GM12878 (cell line): ENCODE data around the gene PDE6D. TPM values are rescaled to one million over a fixed set of nuclear protein-coding genes. Genes with fewer than 3 reads are reported as not detected.

ENCODE experiments used
- CTCF ChIP-seq, 3 experiments: IDR thresholded peaks in 2 of 3; conservative IDR thresholded peaks in 1 of 3; 2 replicates each; pipeline ENCODE4 v1.5.1; 2011; ENCODE audit warnings: low read depth in 3 of 3, low read length in 3 of 3, mild to moderate bottlenecking in 3 of 3, control low read depth in 2 of 3, moderate library complexity in 2 of 3, inconsistent platforms in 1 of 3, mixed read lengths in 1 of 3; ENCODE audit not compliant: control insufficient read depth in 2 of 3, insufficient read depth in 1 of 3; ENCODE audit errors: extremely low read depth in 1 of 3
- IKZF1 ChIP-seq: fragments of 450-650 bp; conservative IDR thresholded peaks from 2 replicates; pipeline ENCODE4 v1.6.1; 2017; ENCODE audit warnings: antibody characterized with exemption, mild to moderate bottlenecking
- MEF2A ChIP-seq: IDR thresholded peaks from 2 replicates; pipeline ENCODE4 v1.6.1; 2011; ENCODE audit warnings: low read depth, mild to moderate bottlenecking, low read length, moderate library complexity; ENCODE audit not compliant: insufficient read depth
- MLLT1 ChIP-seq: fragments of 450-650 bp; IDR thresholded peaks from 2 replicates; pipeline ENCODE4 v1.6.1; 2016; ENCODE audit warnings: mild to moderate bottlenecking
- MTA3 ChIP-seq: IDR thresholded peaks from 2 replicates; pipeline ENCODE4 v1.6.1; 2012; ENCODE audit warnings: low read length, inconsistent platforms, borderline replicate concordance
- POLR2A ChIP-seq: IDR thresholded peaks from 2 replicates; pipeline ENCODE4 v1.6.1; 2011; ENCODE audit warnings: low read depth, mild to moderate bottlenecking, low read length
- SMAD1 ChIP-seq: fragments of 450-650 bp; IDR thresholded peaks from 2 replicates; pipeline ENCODE4 v1.6.1; 2018; ENCODE audit warnings: mild to moderate bottlenecking, low read depth; ENCODE audit not compliant: partially characterized antibody
- SREBF2 ChIP-seq: IDR thresholded peaks from 2 replicates; pipeline ENCODE4 v1.6.1; 2012; ENCODE audit warnings: mild to moderate bottlenecking, low read length
- SUZ12 ChIP-seq: fragments of 200-600 bp; sonication (generic); IDR thresholded peaks from one replicate; pipeline ENCODE4 v1.6.1; 2018; ENCODE audit warnings: antibody characterized with exemption, mild to moderate bottlenecking; ENCODE audit not compliant: unreplicated experiment
- TARDBP ChIP-seq: IDR thresholded peaks from 2 replicates; pipeline ENCODE4 v1.6.1; 2016; ENCODE audit warnings: borderline replicate concordance
- TCF3 ChIP-seq: IDR thresholded peaks from 2 replicates; pipeline ENCODE4 v1.6.1; 2012; ENCODE audit warnings: low read depth, mild to moderate bottlenecking, low read length, borderline replicate concordance; ENCODE audit not compliant: insufficient read depth
- TCF7 ChIP-seq: IDR thresholded peaks from 2 replicates; pipeline ENCODE4 v1.6.1; 2014; ENCODE audit warnings: antibody characterized with exemption, borderline replicate concordance
- polyA plus RNA-seq, 11 experiments: library from polyadenylated mRNA; depleted of rRNA in 4 of 11; unstranded in 6 of 11; stranded (reverse) in 5 of 11; fragments of >200 nt; fragmentation: Nextera tagmentation in 4 of 11; fragmentation: Illumina TruSeq in 1 of 11; extraction: Ambion mirVana in 4 of 11; extraction: Trizol in 1 of 11; gene quantifications; 1 replicate in 1 of 11; 2 replicates in 10 of 11; pipeline versions ENCODE4 v1.2.1 to v1.2.3, GENCODE V29; 2011 to 2016; ENCODE audit warnings: inconsistent platforms in 2 of 11, missing spikeins in 2 of 11, low read depth in 1 of 11
- total RNA-seq, 4 experiments: library from RNA; depleted of rRNA in 3 of 4; stranded (reverse); fragments of >200 nt in 3 of 4; fragmentation: Illumina TruSeq in 1 of 4; extraction: Trizol in 1 of 4; gene quantifications; 2 replicates each; pipeline versions ENCODE4 v1.2.1 to v1.2.3, GENCODE V29; 2013 to 2021
- TF ChIP-seq, protein P1 (sequence below): fragments of 450-650 bp; IDR thresholded peaks from 2 replicates; pipeline ENCODE4 v1.6.1; 2014; ENCODE audit warnings: mild to moderate bottlenecking
- TF ChIP-seq, protein P2 (sequence below): IDR thresholded peaks from 2 replicates; pipeline ENCODE4 v1.6.1; 2011; ENCODE audit warnings: borderline replicate concordance, low read depth, mild to moderate bottlenecking, moderate library complexity, low read length; ENCODE audit not compliant: insufficient read depth, poor library complexity, severe bottlenecking
- TF ChIP-seq, protein P3 (sequence below): fragments of 450-650 bp; IDR thresholded peaks from 2 replicates; pipeline ENCODE4 v1.6.1; 2018; ENCODE audit warnings: borderline replicate concordance, mild to moderate bottlenecking; ENCODE audit not compliant: partially characterized antibody
- TF ChIP-seq, protein P4 (sequence below): fragments of 450-650 bp; IDR thresholded peaks from 2 replicates; pipeline ENCODE4 v1.6.1; 2017; ENCODE audit warnings: antibody characterized with exemption, mild to moderate bottlenecking, moderate library complexity

The PDE6D gene
- total and polyA plus RNA-seq, 10 of the 15 experiments (the other 5 are each of a cell fraction or from before 2014, with no cell fraction given) = 8.2 to 69.4 (median 56.2) TPM

DNA sequence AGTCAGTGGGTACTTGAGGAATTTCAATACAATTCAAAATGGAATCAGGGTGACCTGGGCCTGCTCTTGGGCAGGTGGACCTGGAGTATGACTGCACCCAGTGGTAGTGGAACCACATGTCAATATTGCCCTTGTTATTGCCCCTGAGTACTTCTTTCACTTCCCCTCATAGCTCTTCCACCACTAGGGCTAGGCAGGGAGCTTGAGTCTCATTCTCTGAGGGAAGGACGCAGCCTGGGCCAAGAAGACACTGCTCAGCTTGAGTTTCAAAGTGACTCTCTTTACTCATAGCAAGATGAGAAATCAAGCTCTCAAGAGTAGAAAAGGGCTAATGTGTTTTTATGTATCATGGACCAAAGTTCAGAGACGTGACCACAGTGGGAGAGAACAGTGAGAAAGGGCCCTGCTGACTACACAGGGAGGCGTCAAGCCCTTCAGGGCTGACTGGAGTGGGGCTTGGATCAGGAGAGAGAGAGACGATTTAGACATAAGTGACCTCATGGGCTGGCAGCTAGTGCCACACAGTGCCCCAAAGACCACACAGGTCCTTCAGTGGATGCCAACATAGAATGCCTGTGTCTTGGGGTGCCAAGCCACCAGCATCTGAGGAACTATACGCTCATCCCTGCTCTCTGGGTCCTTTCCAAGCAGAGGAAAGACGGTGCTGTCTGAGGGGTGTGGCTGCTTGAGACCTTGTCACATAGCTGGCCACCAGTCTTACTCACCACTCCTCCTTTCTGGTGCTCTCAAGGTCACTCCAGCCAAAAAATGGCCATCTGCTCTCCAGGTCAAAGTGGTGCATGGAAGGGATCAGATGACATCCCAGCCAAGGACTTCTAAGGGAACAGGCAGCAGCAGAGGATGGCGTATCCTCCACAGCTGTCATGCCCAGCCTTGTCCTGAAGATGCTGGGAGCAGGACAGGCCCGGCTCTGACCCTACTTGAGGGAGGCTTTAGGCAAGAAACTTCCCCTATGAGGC, 59.8 kb downstream of the PDE6D start (continued):
- no peak for TF ChIP-seq TCF3
- TF ChIP-seq TARDBP = no peak
- no peak for TF ChIP-seq SUZ12
- TF ChIP-seq SMAD1 = no peak
- TF ChIP-seq TCF7 = no peak
- TF ChIP-seq, protein P1, sequence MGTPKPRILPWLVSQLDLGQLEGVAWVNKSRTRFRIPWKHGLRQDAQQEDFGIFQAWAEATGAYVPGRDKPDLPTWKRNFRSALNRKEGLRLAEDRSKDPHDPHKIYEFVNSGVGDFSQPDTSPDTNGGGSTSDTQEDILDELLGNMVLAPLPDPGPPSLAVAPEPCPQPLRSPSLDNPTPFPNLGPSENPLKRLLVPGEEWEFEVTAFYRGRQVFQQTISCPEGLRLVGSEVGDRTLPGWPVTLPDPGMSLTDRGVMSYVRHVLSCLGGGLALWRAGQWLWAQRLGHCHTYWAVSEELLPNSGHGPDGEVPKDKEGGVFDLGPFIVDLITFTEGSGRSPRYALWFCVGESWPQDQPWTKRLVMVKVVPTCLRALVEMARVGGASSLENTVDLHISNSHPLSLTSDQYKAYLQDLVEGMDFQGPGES = no peak
- TF ChIP-seq CTCF (IDR thresholded peaks at IDR 0.05 in 2 of 3, conservative IDR thresholded peaks at IDR 0.05 in 1 of 3; ENCODE audit: control insufficient read depth in 2 of 3, extremely low read depth in 1 of 3, insufficient read depth in 1 of 3, low read depth in 3 of 3, low read length in 3 of 3) = peak; percentile 23 to 43 (median 28); a peak in 4 of 6 replicates
- TF ChIP-seq POLR2A = peak; percentile 39; the same call in 1 of the 2 replicates
- TF ChIP-seq, protein P2, sequence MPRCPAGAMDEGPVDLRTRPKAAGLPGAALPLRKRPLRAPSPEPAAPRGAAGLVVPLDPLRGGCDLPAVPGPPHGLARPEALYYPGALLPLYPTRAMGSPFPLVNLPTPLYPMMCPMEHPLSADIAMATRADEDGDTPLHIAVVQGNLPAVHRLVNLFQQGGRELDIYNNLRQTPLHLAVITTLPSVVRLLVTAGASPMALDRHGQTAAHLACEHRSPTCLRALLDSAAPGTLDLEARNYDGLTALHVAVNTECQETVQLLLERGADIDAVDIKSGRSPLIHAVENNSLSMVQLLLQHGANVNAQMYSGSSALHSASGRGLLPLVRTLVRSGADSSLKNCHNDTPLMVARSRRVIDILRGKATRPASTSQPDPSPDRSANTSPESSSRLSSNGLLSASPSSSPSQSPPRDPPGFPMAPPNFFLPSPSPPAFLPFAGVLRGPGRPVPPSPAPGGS = no peak
- peak; percentile 56 for TF ChIP-seq IKZF1
- 0 out of 2 replicates have a peak, but pooled peaks have one; percentile 25 for TF ChIP-seq MEF2A
- TF ChIP-seq, protein P3, sequence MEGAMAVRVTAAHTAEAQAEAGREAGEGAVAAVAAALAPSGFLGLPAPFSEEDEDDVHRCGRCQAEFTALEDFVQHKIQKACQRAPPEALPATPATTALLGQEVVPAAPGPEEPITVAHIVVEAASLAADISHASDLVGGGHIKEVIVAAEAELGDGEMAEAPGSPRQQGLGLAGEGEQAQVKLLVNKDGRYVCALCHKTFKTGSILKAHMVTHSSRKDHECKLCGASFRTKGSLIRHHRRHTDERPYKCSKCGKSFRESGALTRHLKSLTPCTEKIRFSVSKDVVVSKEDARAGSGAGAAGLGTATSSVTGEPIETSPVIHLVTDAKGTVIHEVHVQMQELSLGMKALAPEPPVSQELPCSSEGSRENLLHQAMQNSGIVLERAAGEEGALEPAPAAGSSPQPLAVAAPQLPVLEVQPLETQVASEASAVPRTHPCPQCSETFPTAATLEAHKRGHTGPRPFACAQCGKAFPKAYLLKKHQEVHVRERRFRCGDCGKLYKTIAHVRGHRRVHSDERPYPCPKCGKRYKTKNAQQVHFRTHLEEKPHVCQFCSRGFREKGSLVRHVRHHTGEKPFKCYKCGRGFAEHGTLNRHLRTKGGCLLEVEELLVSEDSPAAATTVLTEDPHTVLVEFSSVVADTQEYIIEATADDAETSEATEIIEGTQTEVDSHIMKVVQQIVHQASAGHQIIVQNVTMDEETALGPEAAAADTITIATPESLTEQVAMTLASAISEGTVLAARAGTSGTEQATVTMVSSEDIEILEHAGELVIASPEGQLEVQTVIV = no peak
- TF ChIP-seq MTA3 = no peak; the same call in 1 of the 2 replicates
- TF ChIP-seq SREBF2 = no peak
- TF ChIP-seq MLLT1 = 0 out of 2 replicates have a peak, but pooled peaks have one; percentile 29
- TF ChIP-seq, protein P4, sequence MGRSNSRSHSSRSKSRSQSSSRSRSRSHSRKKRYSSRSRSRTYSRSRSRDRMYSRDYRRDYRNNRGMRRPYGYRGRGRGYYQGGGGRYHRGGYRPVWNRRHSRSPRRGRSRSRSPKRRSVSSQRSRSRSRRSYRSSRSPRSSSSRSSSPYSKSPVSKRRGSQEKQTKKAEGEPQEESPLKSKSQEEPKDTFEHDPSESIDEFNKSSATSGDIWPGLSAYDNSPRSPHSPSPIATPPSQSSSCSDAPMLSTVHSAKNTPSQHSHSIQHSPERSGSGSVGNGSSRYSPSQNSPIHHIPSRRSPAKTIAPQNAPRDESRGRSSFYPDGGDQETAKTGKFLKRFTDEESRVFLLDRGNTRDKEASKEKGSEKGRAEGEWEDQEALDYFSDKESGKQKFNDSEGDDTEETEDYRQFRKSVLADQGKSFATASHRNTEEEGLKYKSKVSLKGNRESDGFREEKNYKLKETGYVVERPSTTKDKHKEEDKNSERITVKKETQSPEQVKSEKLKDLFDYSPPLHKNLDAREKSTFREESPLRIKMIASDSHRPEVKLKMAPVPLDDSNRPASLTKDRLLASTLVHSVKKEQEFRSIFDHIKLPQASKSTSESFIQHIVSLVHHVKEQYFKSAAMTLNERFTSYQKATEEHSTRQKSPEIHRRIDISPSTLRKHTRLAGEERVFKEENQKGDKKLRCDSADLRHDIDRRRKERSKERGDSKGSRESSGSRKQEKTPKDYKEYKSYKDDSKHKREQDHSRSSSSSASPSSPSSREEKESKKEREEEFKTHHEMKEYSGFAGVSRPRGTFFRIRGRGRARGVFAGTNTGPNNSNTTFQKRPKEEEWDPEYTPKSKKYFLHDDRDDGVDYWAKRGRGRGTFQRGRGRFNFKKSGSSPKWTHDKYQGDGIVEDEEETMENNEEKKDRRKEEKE = no peak
